KMS-11 (cell line): ENCODE data around the gene SLC22A4.

Source experiments
- H2AFZ ChIP-seq: fragments of 200-600 bp; sonication (generic); 2 replicates; pipeline ENCODE4 v1.6.1; 2016; ENCODE audit warnings: antibody characterized with exemption, mixed run types, low read depth
- H3K27ac ChIP-seq: fragments of 200-600 bp; sonication (generic); 2 replicates; pipeline ENCODE4 v1.6.1; 2016; ENCODE audit warnings: mild to moderate bottlenecking, mixed run types
- H3K27me3 ChIP-seq: fragments of 200-600 bp; sonication (generic); 2 replicates; pipeline ENCODE4 v1.6.1; 2017; ENCODE audit warnings: mild to moderate bottlenecking, low read depth, mixed run types, moderate library complexity; ENCODE audit not compliant: insufficient read depth
- H3K36me3 ChIP-seq: fragments of 200-600 bp; sonication (generic); 2 replicates; pipeline ENCODE4 v1.6.1; 2017; ENCODE audit warnings: mild to moderate bottlenecking, mixed run types; ENCODE audit not compliant: insufficient read depth
- H3K4me1 ChIP-seq: fragments of 200-600 bp; sonication (generic); 2 replicates; pipeline ENCODE4 v1.6.1; 2016; ENCODE audit warnings: mild to moderate bottlenecking, low read depth, mixed run types; ENCODE audit not compliant: poor library complexity, severe bottlenecking
- H3K4me2 ChIP-seq: fragments of 200-600 bp; sonication (generic); 2 replicates; pipeline ENCODE4 v1.7.0; 2016; ENCODE audit warnings: mild to moderate bottlenecking, mixed run types
- H3K4me3 ChIP-seq: fragments of 200-600 bp; sonication (generic); IDR thresholded peaks from 2 replicates; pipeline ENCODE4 v1.6.1; 2017; ENCODE audit warnings: low read depth, low read length, mixed read lengths; ENCODE audit not compliant: insufficient read depth
- H3K79me2 ChIP-seq: fragments of 200-600 bp; sonication (generic); 2 replicates; pipeline ENCODE4 v1.6.1; 2016; ENCODE audit warnings: low read depth, mixed run types; ENCODE audit not compliant: insufficient read depth
- H3K9ac ChIP-seq: fragments of 200-600 bp; sonication (generic); 2 replicates; pipeline ENCODE4 v1.6.1; 2016; ENCODE audit warnings: mild to moderate bottlenecking, mixed run types
- H4K20me1 ChIP-seq: fragments of 200-600 bp; sonication (generic); 2 replicates; pipeline ENCODE4 v1.6.1; 2016; ENCODE audit warnings: mild to moderate bottlenecking, mixed run types; ENCODE audit not compliant: insufficient read depth
- TF ChIP-seq, protein P1 (sequence below): fragments of 200-600 bp; sonication (generic); conservative IDR thresholded peaks from 2 replicates; pipeline ENCODE4 v1.6.1; 2017; ENCODE audit warnings: low read depth, mild to moderate bottlenecking, antibody characterized with exemption, low read length, moderate library complexity, mixed read lengths

The SLC22A4 gene

GRCh38 chr5:132266031-132266835 lies 28.0 kb upstream of the SLC22A4 start:
- H3K27ac ChIP-seq: no peak overlapping the region
- H3K4me3 ChIP-seq: no peak overlapping the region
- TF ChIP-seq, protein P1, sequence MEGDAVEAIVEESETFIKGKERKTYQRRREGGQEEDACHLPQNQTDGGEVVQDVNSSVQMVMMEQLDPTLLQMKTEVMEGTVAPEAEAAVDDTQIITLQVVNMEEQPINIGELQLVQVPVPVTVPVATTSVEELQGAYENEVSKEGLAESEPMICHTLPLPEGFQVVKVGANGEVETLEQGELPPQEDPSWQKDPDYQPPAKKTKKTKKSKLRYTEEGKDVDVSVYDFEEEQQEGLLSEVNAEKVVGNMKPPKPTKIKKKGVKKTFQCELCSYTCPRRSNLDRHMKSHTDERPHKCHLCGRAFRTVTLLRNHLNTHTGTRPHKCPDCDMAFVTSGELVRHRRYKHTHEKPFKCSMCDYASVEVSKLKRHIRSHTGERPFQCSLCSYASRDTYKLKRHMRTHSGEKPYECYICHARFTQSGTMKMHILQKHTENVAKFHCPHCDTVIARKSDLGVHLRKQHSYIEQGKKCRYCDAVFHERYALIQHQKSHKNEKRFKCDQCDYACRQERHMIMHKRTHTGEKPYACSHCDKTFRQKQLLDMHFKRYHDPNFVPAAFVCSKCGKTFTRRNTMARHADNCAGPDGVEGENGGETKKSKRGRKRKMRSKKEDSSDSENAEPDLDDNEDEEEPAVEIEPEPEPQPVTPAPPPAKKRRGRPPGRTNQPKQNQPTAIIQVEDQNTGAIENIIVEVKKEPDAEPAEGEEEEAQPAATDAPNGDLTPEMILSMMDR: no peak
- no peak overlapping the region for H2AFZ ChIP-seq
- no peaks in the 10 kb centered on the region for H3K36me3 ChIP-seq
- H4K20me1 ChIP-seq: no peaks in the 10 kb centered on the region
- H3K27me3 ChIP-seq: no peaks in the 10 kb centered on the region
- no peaks in the 10 kb centered on the region for H3K4me1 ChIP-seq
- no peaks in the 10 kb centered on the region for H3K79me2 ChIP-seq
- H3K4me2 ChIP-seq: no peak overlapping the region
- no peak overlapping the region for H3K9ac ChIP-seq

GRCh38 chr5:132266836-132267160 lies 27.4 kb upstream of the SLC22A4 start:
- no peaks in the 10 kb centered on the region for H3K4me1 ChIP-seq
- no peaks in the 10 kb centered on the region for H3K27me3 ChIP-seq
- no peaks in the 10 kb centered on the region for H3K36me3 ChIP-seq
- no peak overlapping the region for H3K27ac ChIP-seq
- H4K20me1 ChIP-seq: no peaks in the 10 kb centered on the region
- no peak overlapping the region for H3K9ac ChIP-seq
- TF ChIP-seq, protein P1: no peak
- H3K79me2 ChIP-seq: no peaks in the 10 kb centered on the region
- H3K4me3 ChIP-seq: no peak overlapping the region
- no peak overlapping the region for H2AFZ ChIP-seq
- H3K4me2 ChIP-seq: no peak overlapping the region

- H3K36me3 ChIP-seq: no peaks in the 10 kb centered on the region
- H3K4me1 ChIP-seq: no peaks in the 10 kb centered on the region
- no peaks in the 10 kb centered on the region for H4K20me1 ChIP-seq
- no peak overlapping the region for H3K9ac ChIP-seq
- TF ChIP-seq, protein P1: no peak
- H2AFZ ChIP-seq: no peak overlapping the region
- H3K4me3 ChIP-seq: no peak overlapping the region
- H3K79me2 ChIP-seq: no peaks in the 10 kb centered on the region
- no peak overlapping the region for H3K4me2 ChIP-seq
- no peak overlapping the region for H3K27ac ChIP-seq
- no peaks in the 10 kb centered on the region for H3K27me3 ChIP-seq
Measured at GRCh38 chr5:132267166-132267739, 26.9 kb upstream of the SLC22A4 start.

DNA sequence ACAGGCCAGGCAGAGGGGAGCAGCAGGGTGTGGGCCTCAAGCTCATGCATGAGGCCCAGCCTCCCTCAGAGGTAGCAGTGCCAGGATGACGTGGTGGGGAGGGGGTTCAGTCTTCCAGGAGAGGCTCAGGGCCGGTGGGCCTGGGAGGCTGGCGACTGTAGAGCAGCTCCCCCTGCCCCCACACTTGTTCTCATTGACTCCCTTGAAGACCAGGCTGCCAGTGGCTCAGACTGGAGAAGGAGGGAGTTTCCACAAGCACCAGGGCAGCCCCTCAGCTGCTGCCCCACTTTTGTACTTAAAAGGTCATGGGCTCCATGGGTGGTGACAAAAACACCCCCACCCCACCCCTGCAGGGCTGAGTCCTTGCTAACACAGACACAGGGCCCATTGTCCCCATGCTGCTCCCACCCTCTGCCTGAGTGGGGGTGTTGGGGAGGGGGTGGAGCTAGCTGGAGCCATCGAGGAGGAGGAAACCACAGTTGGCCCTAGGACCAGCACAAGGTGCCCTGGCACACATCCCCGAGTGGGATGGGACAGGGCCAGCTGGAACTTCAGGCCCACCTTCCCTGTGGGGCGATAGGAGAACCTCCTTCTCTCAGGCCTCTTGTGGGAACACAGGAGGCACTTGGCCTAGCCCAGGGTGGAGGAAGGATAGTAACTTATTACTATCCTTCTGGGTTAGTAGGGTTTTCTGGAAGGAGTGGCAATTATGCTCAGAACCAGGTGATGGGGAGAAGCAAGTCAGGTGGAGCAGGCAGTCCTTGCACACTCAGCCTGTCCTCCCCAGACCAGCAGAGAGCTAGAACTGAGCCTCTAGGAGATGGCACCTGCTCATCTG lies 26.0 kb upstream of the SLC22A4 start:
- H3K4me1 ChIP-seq: no peaks in the 10 kb centered on the region
- H3K36me3 ChIP-seq: no peaks in the 10 kb centered on the region
- no peak overlapping the region for H3K27ac ChIP-seq
- no peak overlapping the region for H2AFZ ChIP-seq
- TF ChIP-seq, protein P1: no peak
- H3K4me2 ChIP-seq: no peak overlapping the region
- no peaks in the 10 kb centered on the region for H3K79me2 ChIP-seq
- H3K27me3 ChIP-seq: no peaks in the 10 kb centered on the region
- no peak overlapping the region for H3K4me3 ChIP-seq
- H3K9ac ChIP-seq: no peak overlapping the region
- H4K20me1 ChIP-seq: no peaks in the 10 kb centered on the region
